WTC11 (cell line): ENCODE results near the gene GGT6.

Experiments
- CREB1 ChIP-seq: sonication (generic); formaldehyde crosslinking; IDR thresholded peaks from 2 replicates; pipeline ENCODE4 v1.8.0; 2023; ENCODE audit warnings: mild to moderate bottlenecking, missing genetic modification reagents
- CREM ChIP-seq: sonication (generic); formaldehyde crosslinking; IDR thresholded peaks from 2 replicates; pipeline ENCODE4 v1.8.1; 2022; ENCODE audit warnings: mild to moderate bottlenecking, missing genetic modification reagents, moderate library complexity
- CTCF ChIP-seq: fragments of 200-600 bp; IDR thresholded peaks from 2 replicates; pipeline ENCODE4 v1.8.0; 2022; ENCODE audit warnings: antibody characterized with exemption
- FOXJ3 ChIP-seq: sonication (generic); formaldehyde crosslinking; IDR thresholded peaks from 2 replicates; pipeline ENCODE4 v1.9.0; 2021; ENCODE audit warnings: missing genetic modification reagents, mild to moderate bottlenecking, borderline replicate concordance
- IRF2 ChIP-seq: sonication (generic); formaldehyde crosslinking; IDR thresholded peaks from 2 replicates; pipeline ENCODE4 v1.8.0; 2022; ENCODE audit warnings: low read depth, missing genetic modification reagents, borderline replicate concordance
- NFYB ChIP-seq: sonication (generic); formaldehyde crosslinking; conservative IDR thresholded peaks from 2 replicates; pipeline ENCODE4 v1.8.0; 2022; ENCODE audit warnings: low read depth, missing genetic modification reagents
- ZNF281 ChIP-seq: sonication (generic); formaldehyde crosslinking; IDR thresholded peaks from 2 replicates; pipeline ENCODE4 v1.8.0; 2023; ENCODE audit warnings: mild to moderate bottlenecking, missing genetic modification reagents
- TF ChIP-seq, protein P1 (sequence below): sonication (generic); formaldehyde crosslinking; conservative IDR thresholded peaks from 2 replicates; pipeline ENCODE4 v1.8.1; 2023; ENCODE audit warnings: mild to moderate bottlenecking, low read depth, missing genetic modification reagents, moderate library complexity
- TF ChIP-seq, protein P2 (sequence below): sonication (generic); formaldehyde crosslinking; IDR thresholded peaks from 2 replicates; pipeline ENCODE4 v1.8.1; 2023; ENCODE audit warnings: mild to moderate bottlenecking, missing genetic modification reagents, moderate library complexity

DNA sequence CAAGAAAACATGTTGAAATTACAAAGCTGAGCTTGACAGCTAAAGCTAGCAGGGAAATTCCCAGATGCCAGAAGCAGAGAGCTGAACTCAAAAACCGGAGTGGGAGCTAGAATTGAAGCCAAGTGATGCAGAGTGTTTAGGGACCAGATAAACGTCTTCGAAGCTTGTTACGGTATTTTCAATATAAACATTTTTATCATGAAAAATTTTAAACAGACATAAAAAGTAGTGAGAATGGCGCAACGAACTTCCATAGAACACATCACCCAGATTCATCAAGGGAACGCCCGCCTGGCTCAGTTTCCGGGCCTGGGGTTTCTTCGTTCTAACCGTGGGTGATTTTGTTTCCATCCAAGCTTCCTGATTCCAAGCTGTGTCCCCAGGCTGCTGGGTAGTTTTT, 43.6 kb downstream of the GGT6 start:
- TF ChIP-seq CTCF (no peak), CREB1 (CRISPR knock-in tag) (no peak), ZNF281 (CRISPR knock-in tag) (no peak), FOXJ3 (CRISPR knock-in tag) (no peak), NFYB (CRISPR knock-in tag) (no peak), CREM (CRISPR knock-in tag) (no peak), IRF2 (CRISPR knock-in tag) (no peak)
- TF ChIP-seq, protein P1, sequence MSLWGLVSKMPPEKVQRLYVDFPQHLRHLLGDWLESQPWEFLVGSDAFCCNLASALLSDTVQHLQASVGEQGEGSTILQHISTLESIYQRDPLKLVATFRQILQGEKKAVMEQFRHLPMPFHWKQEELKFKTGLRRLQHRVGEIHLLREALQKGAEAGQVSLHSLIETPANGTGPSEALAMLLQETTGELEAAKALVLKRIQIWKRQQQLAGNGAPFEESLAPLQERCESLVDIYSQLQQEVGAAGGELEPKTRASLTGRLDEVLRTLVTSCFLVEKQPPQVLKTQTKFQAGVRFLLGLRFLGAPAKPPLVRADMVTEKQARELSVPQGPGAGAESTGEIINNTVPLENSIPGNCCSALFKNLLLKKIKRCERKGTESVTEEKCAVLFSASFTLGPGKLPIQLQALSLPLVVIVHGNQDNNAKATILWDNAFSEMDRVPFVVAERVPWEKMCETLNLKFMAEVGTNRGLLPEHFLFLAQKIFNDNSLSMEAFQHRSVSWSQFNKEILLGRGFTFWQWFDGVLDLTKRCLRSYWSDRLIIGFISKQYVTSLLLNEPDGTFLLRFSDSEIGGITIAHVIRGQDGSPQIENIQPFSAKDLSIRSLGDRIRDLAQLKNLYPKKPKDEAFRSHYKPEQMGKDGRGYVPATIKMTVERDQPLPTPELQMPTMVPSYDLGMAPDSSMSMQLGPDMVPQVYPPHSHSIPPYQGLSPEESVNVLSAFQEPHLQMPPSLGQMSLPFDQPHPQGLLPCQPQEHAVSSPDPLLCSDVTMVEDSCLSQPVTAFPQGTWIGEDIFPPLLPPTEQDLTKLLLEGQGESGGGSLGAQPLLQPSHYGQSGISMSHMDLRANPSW (CRISPR knock-in tag), result no peak
- TF ChIP-seq, protein P2, sequence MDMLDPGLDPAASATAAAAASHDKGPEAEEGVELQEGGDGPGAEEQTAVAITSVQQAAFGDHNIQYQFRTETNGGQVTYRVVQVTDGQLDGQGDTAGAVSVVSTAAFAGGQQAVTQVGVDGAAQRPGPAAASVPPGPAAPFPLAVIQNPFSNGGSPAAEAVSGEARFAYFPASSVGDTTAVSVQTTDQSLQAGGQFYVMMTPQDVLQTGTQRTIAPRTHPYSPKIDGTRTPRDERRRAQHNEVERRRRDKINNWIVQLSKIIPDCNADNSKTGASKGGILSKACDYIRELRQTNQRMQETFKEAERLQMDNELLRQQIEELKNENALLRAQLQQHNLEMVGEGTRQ (CRISPR knock-in tag), result no peak
